Measurements from ENCODE around the gene CATSPER4. TPM values are rescaled to one million over a fixed set of nuclear protein-coding genes. Genes with fewer than 3 reads are reported as not detected.

The CATSPER4 gene
- total RNA-seq, 1 donor from 2014 or later = not detected

DNA sequence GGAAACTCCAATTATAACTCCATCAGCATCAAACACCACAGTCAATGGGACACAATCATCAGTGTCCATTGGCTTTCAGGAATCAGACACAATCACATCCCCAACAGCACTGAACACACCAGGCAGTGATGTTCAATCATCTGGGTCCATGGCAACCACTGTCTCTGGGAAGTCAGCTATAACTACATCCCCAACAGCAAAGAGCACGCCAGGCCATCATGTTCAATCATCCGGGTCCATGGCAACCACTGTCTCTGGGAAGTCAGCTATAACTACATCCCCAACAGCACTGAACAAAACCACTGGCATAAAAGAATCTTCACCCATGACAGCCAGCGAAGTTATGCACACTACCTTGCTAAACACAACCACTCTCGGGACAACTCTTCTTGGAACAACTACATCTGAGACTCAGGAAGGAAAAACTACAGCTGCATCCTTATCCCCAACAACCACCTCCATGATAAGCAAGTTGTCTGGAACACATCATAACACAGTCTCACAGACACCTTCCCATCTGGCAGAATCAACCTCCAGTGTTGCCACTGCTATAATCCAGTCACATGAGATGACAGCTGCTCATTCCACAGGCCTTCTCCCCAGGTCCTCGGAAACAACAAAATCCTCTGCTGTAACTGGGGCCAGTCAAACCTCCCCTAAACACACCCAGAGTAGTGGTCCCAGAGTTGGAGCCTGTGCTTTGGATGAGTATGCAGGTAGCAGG, 19.9 kb downstream of the CATSPER4 start:
- DNase-seq (no peak), ATAC-seq (no peak)
- Histone ChIP-seq H3K27me3 (ENCODE audit: low read depth) (no peaks in the 10 kb centered on the region), H3K27ac (no peak overlapping the region), H3K36me3 (no peaks in the 10 kb centered on the region), H3K4me3 (no peak overlapping the region), H3K4me1 (no peaks in the 10 kb centered on the region), H3K9me3 (no peaks in the 10 kb centered on the region)
- intact Hi-C loops (cut with DNase I) = no loop called here
- TF ChIP-seq, protein P1, sequence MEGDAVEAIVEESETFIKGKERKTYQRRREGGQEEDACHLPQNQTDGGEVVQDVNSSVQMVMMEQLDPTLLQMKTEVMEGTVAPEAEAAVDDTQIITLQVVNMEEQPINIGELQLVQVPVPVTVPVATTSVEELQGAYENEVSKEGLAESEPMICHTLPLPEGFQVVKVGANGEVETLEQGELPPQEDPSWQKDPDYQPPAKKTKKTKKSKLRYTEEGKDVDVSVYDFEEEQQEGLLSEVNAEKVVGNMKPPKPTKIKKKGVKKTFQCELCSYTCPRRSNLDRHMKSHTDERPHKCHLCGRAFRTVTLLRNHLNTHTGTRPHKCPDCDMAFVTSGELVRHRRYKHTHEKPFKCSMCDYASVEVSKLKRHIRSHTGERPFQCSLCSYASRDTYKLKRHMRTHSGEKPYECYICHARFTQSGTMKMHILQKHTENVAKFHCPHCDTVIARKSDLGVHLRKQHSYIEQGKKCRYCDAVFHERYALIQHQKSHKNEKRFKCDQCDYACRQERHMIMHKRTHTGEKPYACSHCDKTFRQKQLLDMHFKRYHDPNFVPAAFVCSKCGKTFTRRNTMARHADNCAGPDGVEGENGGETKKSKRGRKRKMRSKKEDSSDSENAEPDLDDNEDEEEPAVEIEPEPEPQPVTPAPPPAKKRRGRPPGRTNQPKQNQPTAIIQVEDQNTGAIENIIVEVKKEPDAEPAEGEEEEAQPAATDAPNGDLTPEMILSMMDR (IDR thresholded peaks at IDR 0.05) = no peak

DNA sequence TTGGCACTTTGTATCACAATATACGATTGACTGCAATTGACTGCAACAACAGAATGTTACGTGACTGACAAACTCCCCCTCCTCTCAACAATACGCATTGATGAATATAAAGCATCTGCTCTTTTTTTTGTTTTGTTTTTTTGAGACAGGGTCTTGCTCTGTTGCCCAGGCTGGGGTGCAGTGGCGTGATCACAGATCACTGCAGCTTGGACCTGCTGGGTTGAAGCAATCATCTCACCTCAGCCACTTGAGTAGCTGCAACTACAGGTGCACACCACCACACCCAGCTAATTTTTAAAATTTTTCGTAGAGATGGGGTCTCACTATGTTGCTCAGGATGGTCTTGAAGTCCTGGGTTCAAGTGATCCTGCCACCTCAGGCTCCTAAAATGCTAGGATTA, 22.3 kb downstream of the CATSPER4 start:
- Histone ChIP-seq H3K4me3 (no peak overlapping the region), H3K4me1 (no peaks in the 10 kb centered on the region), H3K9me3 (no peaks in the 10 kb centered on the region), H3K36me3 (no peaks in the 10 kb centered on the region), H3K27me3 (ENCODE audit: low read depth) (no peaks in the 10 kb centered on the region), H3K27ac (no peak overlapping the region)
- TF ChIP-seq, protein P1 (IDR thresholded peaks at IDR 0.05) = no peak
- no peak for ATAC-seq
- intact Hi-C loops (cut with DNase I) = no loop called here
- no peak for DNase-seq

DNA sequence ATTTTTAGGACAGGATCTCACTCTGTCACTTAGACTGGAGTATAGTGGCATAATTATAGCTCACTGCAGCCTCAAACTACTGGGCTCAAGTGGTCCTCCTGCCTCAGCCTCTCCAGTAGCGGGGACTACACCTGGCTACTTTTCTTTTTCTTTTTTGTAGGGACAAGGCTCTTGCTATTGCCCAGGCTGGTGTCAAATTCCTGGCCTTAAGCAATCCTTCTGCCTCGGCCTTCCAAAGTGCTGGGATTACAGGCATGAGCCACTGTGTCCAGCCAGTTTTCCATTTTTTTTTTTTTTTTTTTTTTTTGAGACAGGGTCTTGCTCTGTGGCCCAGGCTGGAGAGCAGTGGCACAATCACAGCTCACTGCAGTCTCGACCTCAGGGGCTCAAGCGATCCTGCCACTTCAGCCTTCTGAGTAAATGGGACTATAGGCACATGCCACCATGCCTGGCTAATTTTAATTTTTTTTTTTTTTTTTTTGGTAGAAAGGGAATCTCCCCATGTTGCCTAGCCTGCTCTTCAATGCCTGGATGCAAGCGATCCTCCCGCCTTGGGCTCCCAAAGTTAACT, 23.0 kb downstream of the CATSPER4 start:
- Histone ChIP-seq H3K4me3 (no peak overlapping the region), H3K36me3 (no peaks in the 10 kb centered on the region), H3K27ac (no peak overlapping the region), H3K27me3 (ENCODE audit: low read depth) (no peaks in the 10 kb centered on the region), H3K9me3 (no peaks in the 10 kb centered on the region), H3K4me1 (no peaks in the 10 kb centered on the region)
- intact Hi-C loops (cut with DNase I) = no loop called here
- no peak for ATAC-seq
- no peak for DNase-seq
- TF ChIP-seq, protein P1 (IDR thresholded peaks at IDR 0.05) = no peak

DNA sequence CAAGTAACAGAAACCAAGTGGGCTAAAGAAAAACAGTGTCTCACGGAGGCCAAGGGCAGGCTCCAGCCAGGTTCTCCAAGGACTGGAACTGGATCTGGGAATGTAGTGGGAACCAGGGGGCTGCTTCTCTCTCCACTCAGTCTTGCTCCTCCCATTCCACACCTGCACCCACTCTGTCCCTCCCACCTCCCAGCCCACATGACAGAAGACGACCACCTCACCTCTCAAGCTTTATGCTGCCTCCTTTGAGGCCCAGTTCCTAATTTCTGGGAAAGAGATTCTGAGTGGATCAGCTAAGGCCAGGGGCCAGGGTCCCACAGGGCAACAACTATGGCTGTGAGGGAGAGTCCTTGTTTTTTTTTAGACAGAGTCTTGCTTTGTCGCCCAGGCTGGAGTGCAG, 24.8 kb downstream of the CATSPER4 start:
- TF ChIP-seq, protein P1 (IDR thresholded peaks at IDR 0.05) = no peak
- no peaks in the 10 kb centered on the region for H3K4me1 ChIP-seq
- no peak overlapping the region for H3K27ac ChIP-seq
- no peaks in the 10 kb centered on the region for H3K36me3 ChIP-seq
- no peak for DNase-seq
- no peaks in the 10 kb centered on the region for H3K9me3 ChIP-seq
- no peak for ATAC-seq
- no peak overlapping the region for H3K4me3 ChIP-seq
- no peaks in the 10 kb centered on the region for H3K27me3 ChIP-seq (ENCODE audit: low read depth)
- intact Hi-C loops (cut with DNase I) = no loop called here

DNA sequence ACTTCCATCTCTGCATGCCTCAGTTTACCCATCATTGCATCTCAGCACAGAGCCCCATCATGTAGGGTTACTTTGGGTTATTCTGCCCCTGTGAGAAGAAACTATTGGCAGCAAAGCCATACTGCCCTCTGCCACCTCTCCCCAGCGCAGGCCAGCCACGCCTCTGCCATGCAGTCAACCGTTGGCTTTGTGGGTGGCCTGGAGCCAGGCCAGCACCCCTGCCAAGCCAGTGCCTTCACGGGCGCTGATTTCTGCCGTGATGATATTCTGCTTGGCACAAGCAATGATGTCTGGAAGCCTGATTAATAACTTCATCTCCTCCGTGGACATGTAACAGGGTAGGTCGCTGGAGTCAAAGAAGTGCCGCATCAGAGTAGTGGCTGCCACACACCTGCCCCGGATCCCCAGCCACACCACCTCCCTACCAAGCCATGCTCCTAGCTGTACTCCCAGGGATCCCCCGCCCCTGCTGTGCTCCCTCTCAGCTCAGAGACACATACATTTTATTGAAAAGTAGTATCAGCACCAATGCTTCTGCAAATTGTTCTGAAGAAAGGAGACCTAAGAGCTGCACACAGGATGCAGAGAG, 28.6 kb downstream of the CATSPER4 start:
- Histone ChIP-seq H3K4me1 (no peaks in the 10 kb centered on the region), H3K36me3 (no peaks in the 10 kb centered on the region), H3K27ac (no peak overlapping the region), H3K4me3 (no peak overlapping the region), H3K27me3 (ENCODE audit: low read depth) (no peaks in the 10 kb centered on the region), H3K9me3 (no peaks in the 10 kb centered on the region)
- DNase-seq = no peak
- intact Hi-C loops (cut with DNase I) = no loop called here
- ATAC-seq = no peak
- TF ChIP-seq, protein P1 (IDR thresholded peaks at IDR 0.05) = no peak
